Common myeloid progenitor, CD34-positive (primary cell): ENCODE data around the gene SMIM27.

Experiments used
- CTCF ChIA-PET: fragments of 350-600 bp; sonication (Branson Sonifier 250); formaldehyde crosslinking; loops from one replicate; lab custom pipeline; 2021; ENCODE audit warnings: antibody characterized with exemption; lab: Charles Lee
- POLR2A ChIA-PET: fragments of 350-600 bp; sonication (Branson Sonifier 250); formaldehyde crosslinking; loops from one replicate; lab custom pipeline; 2021; ENCODE audit warnings: antibody characterized with exemption; lab: Charles Lee
- DNase-seq, 3 donors: peaks; one replicate each; pipeline versions ENCODE4 v3.0.0 to v3.0.0-alpha.2; 2013
- H3K27ac ChIP-seq, 2 experiments: 1 replicate in 1 of 2; 2 replicates in 1 of 2; pipeline ENCODE4 v1.7.0; 2013; ENCODE audit warnings: inconsistent platforms in 2 of 2, low read length in 2 of 2, mild to moderate bottlenecking in 2 of 2, low read depth in 1 of 2, moderate library complexity in 1 of 2; ENCODE audit not compliant: severe bottlenecking in 2 of 2, insufficient read depth in 1 of 2, poor library complexity in 1 of 2
- H3K27me3 ChIP-seq, 5 experiments: replicated peaks in 2 of 5; 1 replicate in 3 of 5; 2 replicates in 2 of 5; pipeline versions ENCODE4 v1.6.1 to v1.7.0; 2013; ENCODE audit warnings: low read length in 4 of 5, mild to moderate bottlenecking in 2 of 5, moderate library complexity in 2 of 5, inconsistent platforms in 1 of 5; ENCODE audit not compliant: insufficient read depth in 5 of 5, control insufficient read depth in 4 of 5
- H3K36me3 ChIP-seq, 4 experiments: 1 replicate in 2 of 4; 2 replicates in 2 of 4; pipeline versions ENCODE4 v1.6.1 to v1.7.0; 2013; ENCODE audit warnings: low read length in 3 of 4, control low read depth in 1 of 4, mild to moderate bottlenecking in 1 of 4; ENCODE audit not compliant: control insufficient read depth in 4 of 4, insufficient read depth in 4 of 4
- H3K4me1 ChIP-seq, 4 experiments: 1 replicate in 3 of 4; 2 replicates in 1 of 4; pipeline versions ENCODE4 v1.6.1 to v1.7.1; 2013; ENCODE audit warnings: low read length in 3 of 4, mild to moderate bottlenecking in 3 of 4, control low read depth in 1 of 4, inconsistent platforms in 1 of 4, moderate library complexity in 1 of 4; ENCODE audit not compliant: control insufficient read depth in 4 of 4, insufficient read depth in 4 of 4; ENCODE audit errors: control extremely low read depth in 1 of 4
- H3K4me3 ChIP-seq, 7 experiments: 1 replicate in 4 of 7; 2 replicates in 3 of 7; pipeline versions ENCODE4 v1.5.1 to v1.7.0; 2013; ENCODE audit warnings: mild to moderate bottlenecking in 7 of 7, low read length in 6 of 7, moderate library complexity in 6 of 7, inconsistent platforms in 2 of 7, low read depth in 2 of 7, control low read depth in 1 of 7; ENCODE audit not compliant: insufficient read depth in 4 of 7, control insufficient read depth in 1 of 7; ENCODE audit errors: extremely low read depth in 1 of 7
- H3K9me3 ChIP-seq, 5 experiments: 1 replicate in 4 of 5; 2 replicates in 1 of 5; pipeline versions ENCODE4 v1.6.1 to v1.7.1; 2013; ENCODE audit warnings: low read length in 4 of 5, mild to moderate bottlenecking in 2 of 5, inconsistent platforms in 1 of 5, low read depth in 1 of 5, moderate library complexity in 1 of 5; ENCODE audit not compliant: control insufficient read depth in 4 of 5, insufficient read depth in 2 of 5; ENCODE audit errors: control extremely low read depth in 1 of 5
- WGBS: methylation state at CpG from one replicate; pipeline ENCODE4 v1.1.5; 2013; ENCODE audit not compliant: insufficient coverage; 5-methylcytosine and 5-hydroxymethylcytosine counted together

The SMIM27 gene

DNA sequence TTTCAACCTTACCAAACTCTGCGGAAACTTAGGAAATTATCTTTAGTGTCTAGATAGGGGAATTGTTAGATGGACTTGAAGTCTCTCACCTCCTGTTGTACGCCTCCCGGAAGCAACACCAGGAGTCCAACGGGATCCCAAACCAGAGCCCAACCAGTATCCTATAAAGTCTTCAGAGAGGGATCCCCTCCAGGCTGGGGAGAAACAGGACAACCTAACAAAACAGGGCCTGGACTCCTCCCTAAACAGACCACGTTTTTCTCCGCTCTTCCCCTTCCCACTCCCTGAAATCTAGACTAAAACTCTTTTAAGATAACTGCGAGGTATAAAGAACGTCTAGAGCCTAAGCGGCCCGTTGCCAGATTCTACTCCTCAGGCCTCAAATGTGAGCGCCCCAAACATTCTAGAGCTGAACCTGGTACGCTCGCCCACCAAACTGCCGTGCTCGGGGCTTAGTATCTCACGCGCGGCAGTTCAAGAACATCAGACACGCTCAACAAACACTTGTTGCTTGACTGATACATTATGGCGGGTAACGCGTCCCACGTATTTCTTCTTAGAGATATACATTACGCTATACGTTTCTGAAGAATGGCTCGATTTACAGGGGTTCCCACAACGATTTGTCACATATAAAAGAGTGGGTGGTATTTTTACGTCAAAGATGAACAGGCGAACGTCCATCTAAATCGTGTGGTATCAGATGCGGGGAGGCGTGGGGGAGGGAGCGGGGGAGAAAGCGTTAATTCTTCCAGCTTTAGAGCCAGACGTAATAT is 663 bp upstream of the SMIM27 start:
- 0% methylated on average over 27 of the region's 36 CpGs for WGBS

DNA sequence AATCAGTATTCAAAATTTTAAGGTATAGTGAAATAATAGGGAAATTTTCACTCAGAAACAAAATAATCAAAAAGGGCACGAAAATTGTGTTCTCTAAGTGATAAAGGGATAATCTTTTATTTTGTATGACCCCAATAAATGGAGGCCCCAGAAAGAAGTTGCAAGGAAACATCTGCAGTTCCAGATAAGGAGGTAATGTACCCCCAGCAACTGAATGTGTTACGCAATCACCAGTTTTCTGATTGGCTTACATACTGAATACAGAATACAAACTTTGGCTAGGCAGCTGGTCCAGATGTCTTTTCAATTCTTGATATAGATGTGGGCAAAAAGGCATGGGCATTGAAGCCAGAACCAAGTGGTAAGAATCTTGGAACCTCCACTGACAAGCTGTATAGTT is 2.0 kb downstream of the SMIM27 start:
- Histone ChIP-seq H3K27me3 (no peaks in the 10 kb centered on the region), H3K9me3 (no peaks in the 10 kb centered on the region), H3K36me3 (peaks cover 0 to 9% (median 0%) of the 10 kb centered on the region in 4 experiments), H3K4me3 (peak overlapping the region in 3 of 7 experiments; percentile 1 to 89 (median 8)), H3K4me1 (peaks cover 35 to 76% (median 45%) of the 10 kb centered on the region in 4 experiments), H3K27ac (peak overlapping the region; percentile 93 to 98)
- peak; percentile 92 to 99 (median 98) for DNase-seq
- ChIA-PET CTCF (interaction anchor here (0.7 to 9.2 kb wide), 5 partner anchors 9 to 175 kb away, joined by 3 to 73 read pairs (median 6); partner anchors contain the start of genes NDUFB6 and RIGI), POLR2A (interaction anchor here (0.9 kb wide), 1 partner anchor 18 kb away, joined by 4 read pairs; no protein-coding TSS in a partner anchor)
- WGBS: 17% methylated on average over 1 of the region's 2 CpGs

More for the DNA sequence above, 663 bp upstream of the SMIM27 start:
- Histone ChIP-seq H3K9me3 (no peaks in the 10 kb centered on the region), H3K4me3 (peak overlapping the region; percentile 89 to 98 (median 91)), H3K27ac (peak overlapping the region; percentile 93 to 98), H3K27me3 (no peaks in the 10 kb centered on the region), H3K4me1 (peaks cover 31 to 61% (median 39%) of the 10 kb centered on the region in 4 experiments), H3K36me3 (peaks cover 2 to 13% (median 7%) of the 10 kb centered on the region in 4 experiments)
- ChIA-PET CTCF (interaction anchor here (1.0 to 9.2 kb wide), 10 partner anchors 13 to 169 kb away, joined by 3 to 73 read pairs (median 7); partner anchors contain the start of genes NDUFB6 and RIGI), POLR2A (interaction anchor here (0.9 to 3.0 kb wide), 3 partner anchors 21 to 474 kb away, joined by 4 to 12 read pairs (median 7); partner anchors contain the start of genes DNAJA1, NDUFB6 and RIGI)
- peak in 2 of 3 donors; percentile 55 to 64 for DNase-seq

DNA sequence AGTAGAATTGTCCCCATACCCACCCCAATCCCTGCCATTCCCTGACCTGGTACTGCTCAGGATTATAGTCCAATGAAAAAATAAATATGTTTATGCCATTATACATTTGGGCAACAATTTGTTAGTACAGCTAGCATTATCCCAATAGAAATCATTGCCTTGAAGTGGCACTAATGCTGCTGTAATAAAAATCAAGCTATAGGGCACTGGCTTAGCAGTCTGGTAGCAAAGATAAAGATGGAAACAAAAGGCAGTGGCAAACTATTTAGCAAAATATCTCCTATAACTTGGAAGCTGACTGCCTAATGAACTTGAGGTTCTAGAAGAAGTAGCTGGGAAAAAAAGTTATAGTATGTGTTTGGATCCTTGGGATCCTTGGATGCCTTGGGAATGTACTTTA is 2.5 kb downstream of the SMIM27 start:
- DNase-seq: no peak
- H3K27ac ChIP-seq: peak overlapping the region; percentile 93 to 98
- peaks cover 0 to 6% (median 0%) of the 10 kb centered on the region in 4 experiments for H3K36me3 ChIP-seq
- ChIA-PET POLR2A (interaction anchor here (0.6 to 0.9 kb wide), 2 partner anchors 9 to 17 kb away, joined by 3 to 4 read pairs; no protein-coding TSS in a partner anchor), CTCF (interaction anchor here (0.7 to 9.2 kb wide), 6 partner anchors 10 to 176 kb away, joined by 3 to 73 read pairs (median 5); partner anchors contain the start of genes NDUFB6 and RIGI)
- peaks cover 36 to 77% (median 48%) of the 10 kb centered on the region in 4 experiments for H3K4me1 ChIP-seq
- H3K9me3 ChIP-seq: no peaks in the 10 kb centered on the region
- H3K4me3 ChIP-seq: peak overlapping the region in 3 of 7 experiments; percentile 1 to 39 (median 8)
- H3K27me3 ChIP-seq: no peaks in the 10 kb centered on the region

DNA sequence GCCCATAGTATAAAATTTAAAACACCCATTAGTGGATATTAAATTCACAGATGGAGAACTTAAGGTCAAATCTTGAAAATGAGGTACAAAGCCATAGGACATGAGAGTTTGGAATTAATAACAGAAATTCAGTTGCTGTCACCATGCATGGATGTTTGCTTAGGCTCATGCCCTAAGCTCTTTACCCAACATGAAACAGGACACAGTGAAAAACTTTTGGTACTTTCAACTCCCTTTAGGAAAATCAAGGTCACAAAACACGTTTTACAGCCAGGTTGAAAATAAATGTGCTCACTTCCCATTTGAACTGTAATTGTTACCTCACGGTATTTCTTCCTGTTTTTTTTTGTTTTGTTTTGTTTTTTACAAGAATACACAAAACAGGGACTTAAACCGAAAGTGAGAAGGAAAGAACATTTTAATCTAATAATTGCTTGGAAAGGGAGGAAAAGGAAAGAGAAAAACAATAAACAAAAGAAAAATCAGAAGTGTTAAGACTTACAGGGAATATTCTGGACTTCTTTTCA is 6.3 kb downstream of the SMIM27 start:
- peaks cover 25 to 56% (median 32%) of the 10 kb centered on the region in 4 experiments for H3K4me1 ChIP-seq
- peaks cover 0 to 6% (median 2%) of the 10 kb centered on the region in 4 experiments for H3K36me3 ChIP-seq
- DNase-seq: peak in 2 of 3 donors; percentile 47 to 57
- ChIA-PET CTCF (interaction anchor here (1.9 kb wide), 1 partner anchor 8 kb away, joined by 6 read pairs; no protein-coding TSS in a partner anchor), POLR2A (no interaction called here)
- 20% methylated on average over 1 of the region's 3 CpGs for WGBS
- H3K27ac ChIP-seq: peak overlapping the region; percentile 34 to 66
- no peaks in the 10 kb centered on the region for H3K27me3 ChIP-seq
- H3K4me3 ChIP-seq: peak overlapping the region in 2 of 7 experiments; percentile 47 to 53
- no peaks in the 10 kb centered on the region for H3K9me3 ChIP-seq

DNA sequence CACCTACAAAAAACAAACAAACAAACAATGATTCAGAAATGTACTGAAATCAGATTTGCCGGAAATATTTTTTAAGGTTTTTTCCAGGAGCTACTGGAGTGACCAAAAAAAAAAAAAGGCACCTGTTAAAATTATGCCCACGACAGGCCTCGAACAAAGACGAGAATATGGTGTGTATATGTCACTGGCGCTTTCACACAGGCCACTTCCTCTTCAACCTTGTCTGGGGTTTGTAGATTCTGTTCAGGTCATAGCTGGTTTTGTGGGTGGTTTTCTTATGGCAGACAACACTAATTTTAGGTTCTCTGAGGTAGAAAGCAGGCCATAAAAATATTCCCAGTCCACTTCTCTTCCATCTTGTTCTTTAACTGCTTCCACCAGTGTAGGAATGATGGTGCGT is 13.8 kb downstream of the SMIM27 start:
- Histone ChIP-seq H3K4me3 (no peak overlapping the region), H3K27me3 (no peaks in the 10 kb centered on the region), H3K4me1 (peaks cover 0 to 16% (median 5%) of the 10 kb centered on the region in 4 experiments), H3K9me3 (no peaks in the 10 kb centered on the region), H3K36me3 (peaks cover 6 to 35% (median 22%) of the 10 kb centered on the region in 4 experiments), H3K27ac (no peak overlapping the region)
- WGBS: 82% methylated on average over 3 of the region's 6 CpGs
- peak in 2 of 3 donors; percentile 36 to 51 for DNase-seq
- ChIA-PET CTCF (interaction anchor here (1.1 to 7.3 kb wide), 4 partner anchors 8 to 130 kb away, joined by 3 to 73 read pairs (median 4); partner anchors contain the start of genes SMIM27 and TOPORS), POLR2A (no interaction called here)

DNA sequence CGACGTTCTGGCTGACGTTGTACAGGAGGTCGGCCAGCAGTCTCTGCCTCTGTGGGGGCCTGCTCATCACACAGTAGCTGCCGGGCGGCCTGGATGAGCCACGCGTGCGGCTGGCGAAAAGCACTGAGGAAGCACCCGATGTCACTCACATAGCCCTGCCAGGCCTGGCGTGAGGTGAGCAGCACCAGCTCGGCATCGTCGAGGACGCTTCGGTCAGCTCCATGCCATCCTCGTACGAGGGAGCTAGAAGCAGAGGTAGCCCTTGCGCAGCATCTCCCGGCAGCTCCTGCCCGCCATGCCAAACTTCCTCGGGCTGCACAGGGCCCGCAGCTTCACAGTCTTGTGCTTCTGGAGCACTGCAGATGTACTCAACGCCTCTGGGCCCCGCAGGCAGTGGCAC is 14.6 kb downstream of the SMIM27 start:
- ChIA-PET POLR2A (no interaction called here), CTCF (interaction anchor here (1.1 to 7.3 kb wide), 3 partner anchors 9 to 131 kb away, joined by 3 to 73 read pairs (median 6); partner anchors contain the start of genes SMIM27 and TOPORS)
- Histone ChIP-seq H3K4me1 (peaks cover 5 to 24% (median 10%) of the 10 kb centered on the region in 4 experiments), H3K4me3 (no peak overlapping the region), H3K27ac (no peak overlapping the region), H3K9me3 (no peaks in the 10 kb centered on the region), H3K36me3 (peaks cover 6 to 33% (median 22%) of the 10 kb centered on the region in 4 experiments), H3K27me3 (no peaks in the 10 kb centered on the region)
- no peak for DNase-seq
- WGBS: 97% methylated on average over 26 of the region's 26 CpGs
